K562 (cell line): ENCODE data around the gene CCDC13.

Source experiments
- BDP1 ChIP-seq: IDR thresholded peaks from 3 replicates; pipeline ENCODE4 v1.6.1; 2011; ENCODE audit not compliant: insufficient read length, insufficient read depth
- CTCF ChIP-seq, 3 experiments: IDR thresholded peaks in 2 of 3; conservative IDR thresholded peaks in 1 of 3; 2 replicates each; pipeline ENCODE4 v1.5.1; 2011 to 2012; ENCODE audit warnings: low read length in 3 of 3, mild to moderate bottlenecking in 3 of 3, control low read depth in 2 of 3, improper control_type of control experiment in 1 of 3, inconsistent platforms in 1 of 3, low read depth in 1 of 3, mixed read lengths in 1 of 3, moderate library complexity in 1 of 3; ENCODE audit not compliant: insufficient read depth in 2 of 3
- GTF2A2 ChIP-seq: IDR thresholded peaks from 2 replicates; pipeline ENCODE4 v1.6.1; 2016; ENCODE audit warnings: mild to moderate bottlenecking, missing genetic modification characterization, missing compliant biosample characterization
- HBP1 ChIP-seq: fragments of 450-650 bp; formaldehyde crosslinking; IDR thresholded peaks from 2 replicates; pipeline ENCODE4 v1.4.0; 2022; ENCODE audit warnings: missing genetic modification characterization
- HIVEP1 ChIP-seq: fragments of 250-450 bp; sonication (Bioruptor Pico); IDR thresholded peaks from 2 replicates; pipeline ENCODE4 v1.4.0; 2020; ENCODE audit warnings: mild to moderate bottlenecking
- ILF3 ChIP-seq: fragments of 450-650 bp; IDR thresholded peaks from 2 replicates; pipeline ENCODE4 v1.6.1; 2018; ENCODE audit warnings: antibody characterized with exemption, mild to moderate bottlenecking, moderate library complexity, borderline replicate concordance
- KLF6 ChIP-seq: fragments of 250-450 bp; sonication (Bioruptor Pico); IDR thresholded peaks from 2 replicates; pipeline ENCODE4 v1.4.0; 2020; ENCODE audit warnings: mild to moderate bottlenecking, moderate library complexity, borderline replicate concordance
- PHF21A ChIP-seq: fragments of 450-650 bp; IDR thresholded peaks from 2 replicates; pipeline ENCODE4 v1.6.1; 2017; ENCODE audit warnings: low read depth, borderline replicate concordance
- SAP30 ChIP-seq: fragments of 200-600 bp; sonication (generic); IDR thresholded peaks from 2 replicates; pipeline ENCODE4 v1.6.1; 2012; ENCODE audit warnings: borderline replicate concordance, low read depth, mild to moderate bottlenecking, moderate library complexity, low read length, control low read depth, inconsistent platforms; ENCODE audit not compliant: insufficient read depth, poor library complexity, severe bottlenecking
- SIX5 ChIP-seq, 2 experiments: IDR thresholded peaks; 2 replicates each; pipeline ENCODE4 v1.6.1; 2011; ENCODE audit warnings: low read length in 2 of 2, borderline replicate concordance in 1 of 2, low read depth in 1 of 2, mild to moderate bottlenecking in 1 of 2, moderate library complexity in 1 of 2; ENCODE audit not compliant: insufficient read depth in 1 of 2
- SREBF1 ChIP-seq: fragments of 150-350 bp; IDR thresholded peaks from 2 replicates; pipeline ENCODE4 v1.6.1; 2014; ENCODE audit warnings: antibody characterized with exemption, low read depth, low read length, borderline replicate concordance
- STAT5B ChIP-seq: fragments of 250-450 bp; sonication (Bioruptor Pico); IDR thresholded peaks from 2 replicates; pipeline ENCODE4 v1.8.0; 2021; ENCODE audit warnings: mild to moderate bottlenecking, inconsistent platforms
- U2AF1 ChIP-seq: fragments of 200-400 bp; formaldehyde crosslinking; optimal IDR thresholded peaks from 2 replicates; pipeline ENCODE3; 2017; ENCODE audit warnings: mild to moderate bottlenecking, low read depth, low read length, moderate library complexity
- TF ChIP-seq, protein P1 (sequence below): fragments of 250-450 bp; sonication (Bioruptor Pico); IDR thresholded peaks from 2 replicates; pipeline ENCODE4 v1.5.0; 2021

- TF ChIP-seq U2AF1 (no peak), SAP30 (no peak), STAT5B (no peak), HIVEP1 (CRISPR knock-in tag) (no peak), KLF6 (CRISPR knock-in tag) (no peak), CTCF (IDR thresholded peaks at IDR 0.05 in 2 of 3, conservative IDR thresholded peaks at IDR 0.05 in 1 of 3; ENCODE audit: insufficient read depth in 2 of 3, low read depth in 1 of 3, low read length in 3 of 3) (no peak), SREBF1 (no peak), BDP1 (no peak), HBP1 (CRISPR knock-in tag) (no peak), ILF3 (no peak), GTF2A2 (no peak), PHF21A (no peak), SIX5 (IDR thresholded peaks at IDR 0.05; ENCODE audit: borderline replicate concordance in 1 of 2, insufficient read depth in 1 of 2, low read depth in 1 of 2, low read length in 2 of 2) (no peak)
- TF ChIP-seq, protein P1, sequence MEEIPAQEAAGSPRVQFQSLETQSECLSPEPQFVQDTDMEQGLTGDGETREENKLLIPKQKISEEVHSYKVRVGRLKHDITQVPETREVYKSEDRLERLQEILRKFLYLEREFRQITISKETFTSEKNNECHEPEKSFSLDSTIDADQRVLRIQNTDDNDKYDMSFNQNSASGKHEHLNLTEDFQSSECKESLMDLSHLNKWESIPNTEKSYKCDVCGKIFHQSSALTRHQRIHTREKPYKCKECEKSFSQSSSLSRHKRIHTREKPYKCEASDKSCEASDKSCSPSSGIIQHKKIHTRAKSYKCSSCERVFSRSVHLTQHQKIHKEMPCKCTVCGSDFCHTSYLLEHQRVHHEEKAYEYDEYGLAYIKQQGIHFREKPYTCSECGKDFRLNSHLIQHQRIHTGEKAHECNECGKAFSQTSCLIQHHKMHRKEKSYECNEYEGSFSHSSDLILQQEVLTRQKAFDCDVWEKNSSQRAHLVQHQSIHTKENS (CRISPR knock-in tag), result no peak
These were observed 39.4 kb downstream of the CCDC13 start for GRCh38 chr3:42733501-42734262.
